B cell (primary cell): ENCODE measurements around the gene CLCN5. TPM values are rescaled to one million over a fixed set of nuclear protein-coding genes. Genes with fewer than 3 reads are reported as not detected.

Experiments
- ATAC-seq: fragments of 200-7000 bp; cut with Tn5 transposase; one replicate; pipeline ENCODE4 v1.10.0; 2021; ENCODE audit warnings: low read depth, mild to moderate bottlenecking, moderate number of reproducible peaks, moderate library complexity
- CTCF ChIA-PET: fragments of 350-600 bp; sonication (Branson Sonifier 250); formaldehyde crosslinking; loops from one replicate; lab custom pipeline; 2021; ENCODE audit warnings: antibody characterized with exemption, inconsistent platforms; lab: Charles Lee
- POLR2A ChIA-PET: fragments of 350-600 bp; sonication (Branson Sonifier 250); formaldehyde crosslinking; loops from one replicate; lab custom pipeline; 2021; ENCODE audit warnings: antibody characterized with exemption; lab: Charles Lee
- DNase-seq: peaks from one replicate; pipeline ENCODE4 v3.0.0; 2013
- H2AFZ ChIP-seq: 2 replicates; pipeline ENCODE4 v1.6.1; 2012; ENCODE audit warnings: mild to moderate bottlenecking, low read depth, low read length; ENCODE audit not compliant: insufficient read depth, poor library complexity, severe bottlenecking
- H3K27ac ChIP-seq, 2 donors: 1 replicate in 1 of 2; 2 replicates in 1 of 2; pipeline ENCODE4 v1.5.1; 2012 to 2013; ENCODE audit warnings: low read length in 2 of 2, mild to moderate bottlenecking in 2 of 2, moderate library complexity in 1 of 2
- H3K27me3 ChIP-seq, 4 experiments: fragments of 200-600 bp in 1 of 4; sonication (generic) in 1 of 4; replicated peaks in 1 of 4; 1 replicate in 2 of 4; 2 replicates in 2 of 4; pipeline versions ENCODE4 v1.6.1 to v1.7.0; 2013 to 2016; ENCODE audit warnings: low read length in 3 of 4, mild to moderate bottlenecking in 2 of 4, mixed read lengths in 1 of 4, moderate library complexity in 1 of 4; ENCODE audit not compliant: insufficient read depth in 4 of 4, control insufficient read depth in 3 of 4; ENCODE audit errors: control extremely low read depth in 1 of 4
- H3K36me3 ChIP-seq, 2 experiments: replicated peaks in 1 of 2; 1 replicate in 1 of 2; 2 replicates in 1 of 2; pipeline versions ENCODE4 v1.6.1 to v1.7.1; 2013; ENCODE audit warnings: low read length in 1 of 2; ENCODE audit not compliant: insufficient read depth in 2 of 2, control insufficient read depth in 1 of 2; ENCODE audit errors: control extremely low read depth in 1 of 2, extremely low read depth in 1 of 2
- H3K4me1 ChIP-seq, 2 donors: fragments of 200-600 bp in 1 of 2; sonication (generic) in 1 of 2; 1 replicate in 1 of 2; 2 replicates in 1 of 2; pipeline versions ENCODE4 v1.5.1 to v1.6.1; 2013 to 2017; ENCODE audit warnings: low read length in 2 of 2; ENCODE audit not compliant: control insufficient read depth in 2 of 2, insufficient read depth in 2 of 2
- H3K4me2 ChIP-seq: replicated peaks from 2 replicates; pipeline ENCODE3; 2012; ENCODE audit warnings: mild to moderate bottlenecking, low read depth, low read length; ENCODE audit not compliant: poor library complexity, severe bottlenecking
- H3K4me3 ChIP-seq, 5 experiments: fragments of 200-600 bp in 1 of 5; sonication (generic) in 1 of 5; 1 replicate in 3 of 5; 2 replicates in 2 of 5; pipeline versions ENCODE4 v1.5.1 to v1.7.0; 2011 to 2016; ENCODE audit warnings: low read length in 4 of 5, mild to moderate bottlenecking in 4 of 5, low read depth in 2 of 5, control low read depth in 1 of 5, moderate library complexity in 1 of 5; ENCODE audit not compliant: insufficient read depth in 1 of 5; ENCODE audit errors: control extremely low read depth in 1 of 5, extremely low read depth in 1 of 5
- H3K79me2 ChIP-seq: fragments of 200-600 bp; sonication (generic); one replicate; pipeline ENCODE4 v1.6.0; 2016; ENCODE audit warnings: low read length; ENCODE audit not compliant: control insufficient read depth, insufficient read depth
- H3K9ac ChIP-seq: fragments of 200-600 bp; sonication (generic); 2 replicates; pipeline ENCODE4 v1.6.1; 2017; ENCODE audit warnings: mild to moderate bottlenecking, low read length, moderate library complexity
- H3K9me3 ChIP-seq, 3 donors: one replicate each; pipeline versions ENCODE4 v1.6.1 to v1.7.1; 2013; ENCODE audit warnings: low read length in 2 of 3; ENCODE audit not compliant: control insufficient read depth in 2 of 3, insufficient read depth in 1 of 3; ENCODE audit errors: control extremely low read depth in 1 of 3
- H4K20me1 ChIP-seq: 2 replicates; pipeline ENCODE4 v1.6.0; 2012; ENCODE audit warnings: mild to moderate bottlenecking, low read length; ENCODE audit not compliant: insufficient read depth, control insufficient read depth, poor library complexity, severe bottlenecking
- H3K27ac Mint-ChIP-seq: one replicate; pipeline ENCODE4 v1.8.0; 2021; ENCODE audit warnings: mixed read lengths
- H3K27me3 Mint-ChIP-seq: one replicate; pipeline ENCODE4 v1.8.0; 2021; ENCODE audit warnings: mixed read lengths
- H3K4me1 Mint-ChIP-seq: one replicate; pipeline ENCODE4 v1.8.0; 2021; ENCODE audit warnings: mixed read lengths
- H3K4me3 Mint-ChIP-seq: one replicate; pipeline ENCODE4 v1.8.0; 2021; ENCODE audit warnings: mixed read lengths
- H3K9me3 Mint-ChIP-seq: one replicate; pipeline ENCODE4 v1.8.0; 2022; ENCODE audit warnings: mixed read lengths; ENCODE audit not compliant: insufficient read depth
- CTCF ChIP-seq: fragments of 200-600 bp; IDR thresholded peaks from one replicate; pipeline ENCODE4 v1.8.0; 2022; ENCODE audit warnings: antibody characterized with exemption, mild to moderate bottlenecking
- EZH2 ChIP-seq: IDR thresholded peaks from 2 replicates; pipeline ENCODE4 v1.6.1; 2012; ENCODE audit warnings: borderline replicate concordance, low read depth, mild to moderate bottlenecking, moderate library complexity, low read length; ENCODE audit not compliant: insufficient read depth, poor library complexity, severe bottlenecking
- WGBS: methylation state at CpG from one replicate; pipeline ENCODE4 v1.1.5; 2013; ENCODE audit warnings: missing lambda C conversion rate; ENCODE audit not compliant: insufficient coverage; 5-methylcytosine and 5-hydroxymethylcytosine counted together
- intact Hi-C: fragments of 100-400 bp; cut with micrococcal nuclease; formaldehyde crosslinking; loops from one replicate; pipeline ENCODE4 v1.10.0; 2022
- polyA plus RNA-seq: library from polyadenylated mRNA; depleted of rRNA; stranded (reverse); fragments of >200 nt; gene quantifications from 2 replicates; pipeline ENCODE4 v1.2.3, GENCODE V29; 2012
- total RNA-seq, 2 donors: library from RNA; stranded (reverse); fragments of 120-200 nt in 1 of 2; gene quantifications; 1 replicate in 1 of 2; 2 replicates in 1 of 2; pipeline versions ENCODE4 v1.2.3 to v1.2.4, GENCODE V29; 2013 to 2022

Gene CLCN5
- total and polyA plus RNA-seq, 2 donors (not counting 1 experiment from before 2014, with no cell fraction given): 0.55 to 3.6 TPM

DNA sequence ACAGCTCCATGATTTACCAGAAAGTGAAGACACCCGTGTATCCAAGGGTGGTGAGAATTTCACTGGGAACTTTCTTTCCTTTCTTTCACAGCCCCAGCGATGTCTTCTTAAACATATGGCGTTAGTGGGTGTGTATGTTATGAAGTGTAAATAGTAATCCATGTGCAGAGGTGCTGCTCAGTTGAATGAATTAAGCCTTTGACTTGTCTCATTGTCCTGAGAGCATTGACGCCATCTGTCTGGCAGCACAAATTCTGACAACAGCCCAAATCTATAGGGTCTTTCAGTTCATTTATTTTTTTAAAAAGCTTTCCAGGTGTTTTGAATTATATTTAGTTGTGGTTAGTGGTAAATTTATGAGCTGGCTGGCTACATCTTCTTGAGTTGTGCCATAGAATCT, 69.4 kb downstream of the CLCN5 start:
- H3K4me1 ChIP-seq: no peaks in the 10 kb centered on the region
- no peaks in the 10 kb centered on the region for H3K4me1 Mint-ChIP-seq
- TF ChIP-seq EZH2 (no peak), CTCF (no peak)
- no peaks in the 10 kb centered on the region for H4K20me1 ChIP-seq
- no peaks in the 10 kb centered on the region for H3K9me3 Mint-ChIP-seq
- no peak overlapping the region for H3K27ac Mint-ChIP-seq
- no peak overlapping the region for H3K4me2 ChIP-seq
- no peak overlapping the region for H3K4me3 ChIP-seq
- no peak overlapping the region for H3K9ac ChIP-seq
- H3K27me3 ChIP-seq: no peaks in the 10 kb centered on the region
- H3K36me3 ChIP-seq: no peaks in the 10 kb centered on the region
- intact Hi-C loops: no loop called here
- no peak overlapping the region for H2AFZ ChIP-seq
- no peak overlapping the region for H3K4me3 Mint-ChIP-seq
- H3K9me3 ChIP-seq: no peaks in the 10 kb centered on the region
- H3K27me3 Mint-ChIP-seq: no peaks in the 10 kb centered on the region
- no peak overlapping the region for H3K27ac ChIP-seq
- DNase-seq: no peak
- H3K79me2 ChIP-seq: no peaks in the 10 kb centered on the region
- POLR2A ChIA-PET: no interaction called here
- no CpG with 5 or more reads among the region's 4 CpGs for WGBS
- CTCF ChIA-PET: no interaction called here
- no peak for ATAC-seq

DNA sequence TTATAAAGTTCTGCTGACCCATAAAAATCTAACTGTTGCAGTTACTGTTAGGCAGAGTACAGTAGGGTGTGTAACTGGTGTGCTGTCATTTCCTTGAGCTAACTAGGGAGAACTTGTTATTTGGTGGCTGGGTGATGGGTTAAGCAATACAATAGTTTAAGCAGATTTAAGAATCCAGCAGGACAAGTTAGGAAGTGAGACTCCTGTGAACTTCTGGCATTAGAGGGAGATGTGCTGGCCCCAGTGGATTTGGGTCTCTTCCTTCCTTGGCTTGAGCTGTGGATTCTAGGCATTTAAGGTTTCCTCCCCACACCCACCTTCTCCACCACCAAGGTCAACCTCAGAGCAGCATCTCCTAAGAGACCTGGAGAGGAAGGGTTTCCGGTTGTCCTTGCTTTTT, 70.5 kb downstream of the CLCN5 start:
- no peak for ATAC-seq
- TF ChIP-seq CTCF: no peak
- Mint-ChIP-seq H3K27me3 (no peaks in the 10 kb centered on the region), H3K9me3 (no peaks in the 10 kb centered on the region), H3K4me1 (no peaks in the 10 kb centered on the region), H3K27ac (no peak overlapping the region), H3K4me3 (no peak overlapping the region)
- intact Hi-C loops: no loop called here
- CTCF ChIA-PET: no interaction called here
- DNase-seq: no peak
- Histone ChIP-seq H3K36me3 (no peaks in the 10 kb centered on the region), H3K27ac (no peak overlapping the region), H3K9ac (no peak overlapping the region), H3K4me3 (no peak overlapping the region), H3K4me2 (no peak overlapping the region), H3K79me2 (no peaks in the 10 kb centered on the region), H3K27me3 (no peaks in the 10 kb centered on the region), H3K9me3 (no peaks in the 10 kb centered on the region), H2AFZ (no peak overlapping the region), H4K20me1 (no peaks in the 10 kb centered on the region), H3K4me1 (no peaks in the 10 kb centered on the region)
- WGBS: no CpG with 5 or more reads among the region's 1 CpG
- POLR2A ChIA-PET: no interaction called here
